H1 (cell line): ENCODE results near the gene RAVER2. TPM values are rescaled to one million over a fixed set of nuclear protein-coding genes. Genes with fewer than 3 reads are reported as not detected.

Experiments
- CTCF ChIA-PET: fragments of 300-600 bp; sonication (Branson Sonifier 250); formaldehyde crosslinking; loops from one replicate; lab custom pipeline; 2021; ENCODE audit not compliant: partially characterized antibody; lab: Charles Lee
- POLR2A ChIA-PET: fragments of 300-600 bp; sonication (Branson Sonifier 250); formaldehyde crosslinking; loops from one replicate; lab custom pipeline; 2021; ENCODE audit warnings: inconsistent platforms; ENCODE audit not compliant: partially characterized antibody; lab: Charles Lee
- DNase-seq, 2 experiments: peaks; one replicate each; pipeline versions ENCODE4 v3.0.0 to v3.0.0-alpha.2; 2010 to 2022; ENCODE audit warnings: low spot score in 2 of 2, low read depth in 1 of 2, mixed read lengths in 1 of 2
- FAIRE-seq: peaks from 2 replicates; lab custom pipeline; 2011; peaks lifted over from hg19 to GRCh38; lab: Jason Lieb, UNC
- H2AFZ ChIP-seq: 2 replicates; pipeline ENCODE4 v1.8.1; 2012; ENCODE audit warnings: low read length, inconsistent platforms
- H2AK5ac ChIP-seq: 2 replicates; pipeline ENCODE4 v1.6.1; 2013; ENCODE audit warnings: low read depth, low read length
- H2BK120ac ChIP-seq: replicated peaks from 2 replicates; pipeline ENCODE3; 2013; ENCODE audit warnings: low read depth, low read length, inconsistent platforms
- H2BK12ac ChIP-seq: 2 replicates; pipeline ENCODE4 v1.6.1; 2013; ENCODE audit warnings: low read depth, low read length
- H2BK15ac ChIP-seq: 2 replicates; pipeline ENCODE4 v1.6.1; 2013; ENCODE audit warnings: low read length
- H2BK20ac ChIP-seq: 2 replicates; pipeline ENCODE4 v1.6.1; 2013; ENCODE audit warnings: low read length
- H2BK5ac ChIP-seq: 2 replicates; pipeline ENCODE4 v1.6.1; 2013; ENCODE audit warnings: low read depth, low read length
- H3K14ac ChIP-seq: 2 replicates; pipeline ENCODE4 v1.6.1; 2013; ENCODE audit warnings: inconsistent platforms; ENCODE audit not compliant: insufficient read length
- H3K18ac ChIP-seq: 2 replicates; pipeline ENCODE4 v1.6.1; 2013; ENCODE audit warnings: low read length; ENCODE audit errors: extremely low read depth
- H3K23ac ChIP-seq: 2 replicates; pipeline ENCODE4 v1.6.1; 2013; ENCODE audit warnings: inconsistent platforms; ENCODE audit not compliant: insufficient read length
- H3K23me2 ChIP-seq: 2 replicates; pipeline ENCODE4 v1.6.1; 2013; ENCODE audit warnings: low read depth, low read length
- H3K27ac ChIP-seq: 2 replicates; pipeline ENCODE4 v1.6.1; 2011; ENCODE audit warnings: low read depth, low read length, inconsistent platforms
- H3K27me3 ChIP-seq, 4 experiments: replicated peaks in 1 of 4; 1 replicate in 1 of 4; 2 replicates in 3 of 4; pipeline versions ENCODE4 v1.6.1 to v1.8.1; 2011 to 2013; ENCODE audit warnings: low read length in 3 of 4, mild to moderate bottlenecking in 3 of 4, inconsistent platforms in 2 of 4, mixed read lengths in 2 of 4, moderate library complexity in 1 of 4; ENCODE audit not compliant: control insufficient read depth in 3 of 4, insufficient read depth in 3 of 4; ENCODE audit errors: extremely low read depth in 1 of 4
- H3K36me3 ChIP-seq, 4 experiments: 2 replicates each; pipeline versions ENCODE4 v1.6.1 to v1.8.1; 2011 to 2013; ENCODE audit warnings: mild to moderate bottlenecking in 4 of 4, low read length in 3 of 4, moderate library complexity in 2 of 4, control low read depth in 1 of 4, inconsistent platforms in 1 of 4; ENCODE audit not compliant: insufficient read depth in 4 of 4, control insufficient read depth in 2 of 4
- H3K4ac ChIP-seq: replicated peaks from 2 replicates; pipeline ENCODE3; 2013; ENCODE audit warnings: low read length, low read depth, mixed read lengths, inconsistent platforms; ENCODE audit not compliant: insufficient read length
- H3K4me1 ChIP-seq, 4 experiments: replicated peaks in 1 of 4; 1 replicate in 1 of 4; 2 replicates in 3 of 4; pipeline versions ENCODE4 v1.6.1 to v1.8.1; 2011 to 2013; ENCODE audit warnings: low read length in 3 of 4, inconsistent platforms in 2 of 4, mixed read lengths in 1 of 4; ENCODE audit not compliant: insufficient read depth in 4 of 4, control insufficient read depth in 3 of 4
- H3K4me2 ChIP-seq, 2 experiments: 2 replicates each; pipeline versions ENCODE4 v1.6.1 to v1.8.1; 2011 to 2013; ENCODE audit warnings: low read depth in 2 of 2, low read length in 2 of 2, control low read depth in 1 of 2, inconsistent platforms in 1 of 2, mild to moderate bottlenecking in 1 of 2; ENCODE audit not compliant: insufficient read depth in 1 of 2
- H3K4me3 ChIP-seq, 4 experiments: fragments of 200-600, 300-600 bp in 1 of 4; sonication (generic), shearing (Covaris generic), sonication (Bioruptor Twin) in 1 of 4; 2 replicates each; pipeline versions ENCODE4 v1.5.1 to v1.8.1; 2011 to 2016; ENCODE audit warnings: low read length in 4 of 4, low read depth in 3 of 4, control low read depth in 2 of 4, inconsistent platforms in 2 of 4, mild to moderate bottlenecking in 2 of 4, mixed read lengths in 1 of 4, moderate library complexity in 1 of 4; ENCODE audit not compliant: insufficient read depth in 2 of 4; ENCODE audit errors: extremely low read depth in 1 of 4
- H3K56ac ChIP-seq: replicated peaks from 2 replicates; pipeline ENCODE3; 2013; ENCODE audit warnings: low read depth, mild to moderate bottlenecking, mixed read lengths, low read length, inconsistent platforms; ENCODE audit not compliant: insufficient read length
- H3K79me1 ChIP-seq: 2 replicates; pipeline ENCODE4 v1.6.1; 2013; ENCODE audit warnings: low read depth, low read length, control low read depth
- H3K79me2 ChIP-seq, 2 experiments: 2 replicates each; pipeline versions ENCODE4 v1.6.1 to v1.8.1; 2012 to 2013; ENCODE audit warnings: low read length in 2 of 2, mild to moderate bottlenecking in 2 of 2, inconsistent platforms in 1 of 2; ENCODE audit not compliant: insufficient read depth in 2 of 2, control insufficient read depth in 1 of 2
- H3K9ac ChIP-seq, 4 experiments: replicated peaks in 1 of 4; 1 replicate in 1 of 4; 2 replicates in 3 of 4; pipeline versions ENCODE4 v1.6.1 to v1.8.1; 2011 to 2013; ENCODE audit warnings: low read depth in 3 of 4, low read length in 3 of 4, control low read depth in 2 of 4, mild to moderate bottlenecking in 2 of 4, moderate library complexity in 2 of 4, inconsistent platforms in 1 of 4; ENCODE audit errors: extremely low read depth in 1 of 4
- H3K9me3 ChIP-seq, 2 experiments: 2 replicates each; pipeline versions ENCODE4 v1.6.1 to v1.8.1; 2012 to 2013; ENCODE audit warnings: mild to moderate bottlenecking in 2 of 2, moderate library complexity in 2 of 2, control low read depth in 1 of 2, inconsistent platforms in 1 of 2, low read depth in 1 of 2, low read length in 1 of 2, mixed read lengths in 1 of 2; ENCODE audit not compliant: insufficient read depth in 2 of 2
- H4K20me1 ChIP-seq, 2 experiments: replicated peaks in 1 of 2; 2 replicates each; pipeline versions ENCODE3 to v1.8.1; 2011 to 2013; ENCODE audit warnings: inconsistent platforms in 2 of 2, low read length in 2 of 2, mild to moderate bottlenecking in 1 of 2; ENCODE audit not compliant: insufficient read depth in 2 of 2, control insufficient read depth in 1 of 2
- H4K5ac ChIP-seq: 2 replicates; pipeline ENCODE4 v1.6.1; 2013; ENCODE audit warnings: low read length, low read depth, mixed read lengths, inconsistent platforms; ENCODE audit not compliant: insufficient read length
- H4K8ac ChIP-seq: 2 replicates; pipeline ENCODE4 v1.8.0; 2013; ENCODE audit warnings: mild to moderate bottlenecking, moderate library complexity, low read length, inconsistent platforms; ENCODE audit not compliant: insufficient read depth; ENCODE audit errors: extremely low read depth
- H4K91ac ChIP-seq: replicated peaks from 2 replicates; pipeline ENCODE3; 2013; ENCODE audit warnings: low read length, mixed read lengths, inconsistent platforms; ENCODE audit not compliant: insufficient read length
- ASH2L ChIP-seq: fragments of 200-600, 300-600 bp; sonication (generic); IDR thresholded peaks from one replicate; pipeline ENCODE4 v1.7.1; 2017; ENCODE audit warnings: low read length
- CTCF ChIP-seq, 3 experiments: IDR thresholded peaks; 1 replicate in 2 of 3; 2 replicates in 1 of 3; pipeline versions ENCODE4 v1.5.1 to v1.6.1; 2011; ENCODE audit warnings: low read length in 3 of 3, mild to moderate bottlenecking in 3 of 3, inconsistent platforms in 2 of 3, low read depth in 1 of 3, moderate library complexity in 1 of 3; ENCODE audit not compliant: insufficient read depth in 1 of 3; ENCODE audit errors: control extremely low read depth in 1 of 3
- EP300 ChIP-seq, 2 experiments: IDR thresholded peaks; 1 replicate in 1 of 2; 2 replicates in 1 of 2; pipeline ENCODE4 v1.6.1; 2011 to 2012; ENCODE audit warnings: low read depth in 2 of 2, low read length in 2 of 2, mild to moderate bottlenecking in 2 of 2, borderline replicate concordance in 1 of 2, inconsistent platforms in 1 of 2, moderate library complexity in 1 of 2
- WGBS, 2 experiments: shearing (Covaris generic) in 1 of 2; methylation state at CpG; one replicate each; pipeline versions ENCODE4 v1.1.6 to v1.1.7; 2013 to 2015; ENCODE audit warnings: low lambda C conversion rate in 2 of 2, mixed read lengths in 2 of 2, inconsistent platforms in 1 of 2, low coverage in 1 of 2, missing lambda C conversion rate in 1 of 2; ENCODE audit not compliant: insufficient replicate concordance in 2 of 2, insufficient coverage in 1 of 2, insufficient read length in 1 of 2; ENCODE audit errors: extremely low coverage in 1 of 2, missing lambda C conversion rate in 1 of 2; 5-methylcytosine and 5-hydroxymethylcytosine counted together
- polyA plus RNA-seq, 7 experiments: library from polyadenylated mRNA; depleted of rRNA in 3 of 7; stranded (reverse) in 5 of 7; unstranded in 2 of 7; fragments of >200 nt in 5 of 7; fragments of 200-250 nt in 2 of 7; gene quantifications; 1 replicate in 5 of 7; 2 replicates in 1 of 7; 4 replicates in 1 of 7; pipeline versions ENCODE4 v1.2.1 to v1.2.3, GENCODE V29; 2011 to 2013; ENCODE audit warnings: missing spikeins in 2 of 7, mixed read lengths in 2 of 7
- total RNA-seq: library from RNA; stranded (reverse); fragmentation: NEBNext Ultra II Directional; extraction: Animal tissue kit (Norgen Biotek cat#: 25700); gene quantifications from 2 replicates; pipeline ENCODE4 v1.2.1, GENCODE V29; 2021

The RAVER2 gene
- total and polyA plus RNA-seq, 2 of the 8 experiments (the other 6 are each of a cell fraction or from before 2014, with no cell fraction given): 10.5 to 19.5 TPM

- WGBS, 2 experiments: 53% methylated on average over 8 of the region's 8 CpGs; no CpG with 5 or more reads in 1 of the 2 experiments
- Histone ChIP-seq H2BK120ac (no peak overlapping the region), H2BK5ac (peak overlapping the region; percentile 66; the same call in 1 of the 2 replicates), H3K4me1 (peaks cover 0 to 6% (median 2%) of the 10 kb centered on the region in 4 experiments; a peak in 3 of 7 replicates), H3K36me3 (no peaks in the 10 kb centered on the region), H4K20me1 (peaks cover 0 to 5% of the 10 kb centered on the region in 2 experiments), H3K27ac (no peak overlapping the region), H3K9ac (peak overlapping the region; percentile 6 to 70 (median 57); a peak in 5 of 7 replicates), H3K27me3 (no peaks in the 10 kb centered on the region), H3K14ac (no peak overlapping the region), H4K8ac (peak overlapping the region; percentile 93; the same call in 1 of the 2 replicates), H2BK20ac (no peak overlapping the region), H3K4me2 (peak overlapping the region; percentile 73 to 77), H3K18ac (peak overlapping the region; percentile 83; the same call in 1 of the 2 replicates), H4K91ac (peak overlapping the region; percentile 54), H3K9me3 (no peaks in the 10 kb centered on the region), H2AK5ac (0 out of 2 replicates have a peak overlapping the region, but pooled peaks have one; percentile 75), H4K5ac (no peak overlapping the region), H3K79me1 (no peaks in the 10 kb centered on the region), H3K23ac (peak overlapping the region; percentile 70), H3K56ac (peak overlapping the region; percentile 69), H3K79me2 (peaks cover 0 to 41% of the 10 kb centered on the region in 2 experiments; a peak in 3 of 4 replicates), H3K4ac (no peak overlapping the region), H3K4me3 (peak overlapping the region; percentile 69 to 83 (median 80)), H2AFZ (no peak overlapping the region), H2BK15ac (no peak overlapping the region), H3K23me2 (peaks cover 7% of the 10 kb centered on the region; the same call in 1 of the 2 replicates), H2BK12ac (no peak overlapping the region; the same call in 1 of the 2 replicates)
- DNase-seq (no peak), FAIRE-seq (peak; percentile 55)
- ChIA-PET CTCF (interaction anchor here (0.6 to 2.0 kb wide), 7 partner anchors 8 to 372 kb away, joined by 3 to 9 read pairs (median 3); no protein-coding TSS in a partner anchor), POLR2A (interaction anchor here (1.1 to 1.3 kb wide), 4 partner anchors 8 to 53 kb away, joined by 3 to 4 read pairs (median 3); no protein-coding TSS in a partner anchor)
- TF ChIP-seq EP300 (IDR thresholded peaks at IDR 0.05; ENCODE audit: borderline replicate concordance in 1 of 2, low read depth in 2 of 2, low read length in 2 of 2): no peak
- TF ChIP-seq ASH2L: peak; percentile 0
- TF ChIP-seq CTCF (IDR thresholded peaks at IDR 0.05; ENCODE audit: control extremely low read depth in 1 of 3, insufficient read depth in 1 of 3, low read depth in 1 of 3, low read length in 3 of 3): no peak
These were observed 1.4 kb downstream of the RAVER2 start for GRCh38 chr1:64745986-64746940.
